Neutrophil (primary cell): ENCODE measurements around the gene FBXW5.

Experiments
- H3K27ac ChIP-seq: fragments of 200-600 bp; sonication (generic); 2 replicates; pipeline ENCODE4 v1.5.1; 2016; ENCODE audit warnings: mild to moderate bottlenecking, moderate library complexity
- H3K27me3 ChIP-seq: fragments of 200-600 bp; sonication (generic); 2 replicates; pipeline ENCODE4 v1.6.0; 2016; ENCODE audit warnings: mild to moderate bottlenecking
- H3K36me3 ChIP-seq: fragments of 200-600 bp; sonication (generic); 2 replicates; pipeline ENCODE4 v1.5.1; 2017
- H3K4me1 ChIP-seq, 2 experiments: fragments of 200-600 bp in 1 of 2; sonication (generic) in 1 of 2; 1 replicate in 1 of 2; 2 replicates in 1 of 2; pipeline versions ENCODE4 v1.5.1 to v1.6.1; 2013 to 2016; ENCODE audit warnings: low read depth in 1 of 2, low read length in 1 of 2, mild to moderate bottlenecking in 1 of 2, moderate library complexity in 1 of 2; ENCODE audit not compliant: control insufficient read depth in 1 of 2, insufficient read depth in 1 of 2
- H3K4me3 ChIP-seq, 2 experiments: fragments of 200-600 bp in 1 of 2; sonication (generic) in 1 of 2; 1 replicate in 1 of 2; 2 replicates in 1 of 2; pipeline ENCODE4 v1.5.1; 2013 to 2016; ENCODE audit warnings: low read depth in 1 of 2, low read length in 1 of 2, mild to moderate bottlenecking in 1 of 2, moderate library complexity in 1 of 2
- H3K9me3 ChIP-seq: fragments of 200-600 bp; sonication (generic); 2 replicates; pipeline ENCODE4 v1.5.1; 2016
- CTCF ChIP-seq: fragments of 200-600 bp; sonication (generic); IDR thresholded peaks from 2 replicates; pipeline ENCODE4 v1.5.1; 2016; ENCODE audit warnings: antibody characterized with exemption

Gene FBXW5

GRCh38 chr9:136970361-136970760 lies 25.8 kb upstream of the FBXW5 start:
- Histone ChIP-seq H3K4me1 (no peaks in the 10 kb centered on the region), H3K27ac (no peak overlapping the region), H3K9me3 (no peaks in the 10 kb centered on the region), H3K4me3 (no peak overlapping the region), H3K36me3 (no peaks in the 10 kb centered on the region), H3K27me3 (peaks cover 33% of the 10 kb centered on the region)
- TF ChIP-seq CTCF = no peak

GRCh38 chr9:136969774-136970173 lies 25.2 kb upstream of the FBXW5 start:
- H3K4me1 ChIP-seq = no peaks in the 10 kb centered on the region
- H3K27me3 ChIP-seq = peaks cover 27% of the 10 kb centered on the region
- no peaks in the 10 kb centered on the region for H3K9me3 ChIP-seq
- no peaks in the 10 kb centered on the region for H3K36me3 ChIP-seq
- no peak for TF ChIP-seq CTCF
- no peak overlapping the region for H3K4me3 ChIP-seq
- H3K27ac ChIP-seq = no peak overlapping the region

- Histone ChIP-seq H3K27ac (no peak overlapping the region), H3K9me3 (no peaks in the 10 kb centered on the region), H3K4me1 (no peaks in the 10 kb centered on the region), H3K4me3 (no peak overlapping the region), H3K27me3 (peaks cover 21% of the 10 kb centered on the region), H3K36me3 (no peaks in the 10 kb centered on the region)
- no peak for TF ChIP-seq CTCF
Observed at GRCh38 chr9:136969150-136969549, 24.6 kb upstream of the FBXW5 start.

- Histone ChIP-seq H3K36me3 (no peaks in the 10 kb centered on the region), H3K4me1 (no peaks in the 10 kb centered on the region), H3K9me3 (no peaks in the 10 kb centered on the region), H3K27ac (no peak overlapping the region), H3K4me3 (no peak overlapping the region), H3K27me3 (peaks cover 15% of the 10 kb centered on the region)
- no peak for TF ChIP-seq CTCF
Observed at GRCh38 chr9:136968333-136969127, 24.0 kb upstream of the FBXW5 start.

GRCh38 chr9:136965771-136966484 lies 21.4 kb upstream of the FBXW5 start:
- Histone ChIP-seq H3K4me1 (no peaks in the 10 kb centered on the region), H3K27ac (no peak overlapping the region), H3K4me3 (no peak overlapping the region), H3K9me3 (no peaks in the 10 kb centered on the region), H3K27me3 (peaks cover 10% of the 10 kb centered on the region), H3K36me3 (no peaks in the 10 kb centered on the region)
- no peak for TF ChIP-seq CTCF
